NCI-H1436 treated with DMSO at 0.1 percent for 48 hours (cell line): ENCODE data around the gene MRPL38.
A peak's percentile ranks its signal among the peaks of the same experiment; 100 is the strongest.

Source experiments
- DNase-seq: peaks from one replicate; lab custom pipeline; 2025; lab: John Stamatoyannopoulos, UW

MRPL38 gene

GRCh38 chr17:75904749-75905521, at the start of gene MRPL38:
TSS of gene MRPL38 (minus strand) at chr17:75904884. CDS start at chr17:75904875, 9 bp downstream.
- peak; percentile 76 for DNase-seq

DNA sequence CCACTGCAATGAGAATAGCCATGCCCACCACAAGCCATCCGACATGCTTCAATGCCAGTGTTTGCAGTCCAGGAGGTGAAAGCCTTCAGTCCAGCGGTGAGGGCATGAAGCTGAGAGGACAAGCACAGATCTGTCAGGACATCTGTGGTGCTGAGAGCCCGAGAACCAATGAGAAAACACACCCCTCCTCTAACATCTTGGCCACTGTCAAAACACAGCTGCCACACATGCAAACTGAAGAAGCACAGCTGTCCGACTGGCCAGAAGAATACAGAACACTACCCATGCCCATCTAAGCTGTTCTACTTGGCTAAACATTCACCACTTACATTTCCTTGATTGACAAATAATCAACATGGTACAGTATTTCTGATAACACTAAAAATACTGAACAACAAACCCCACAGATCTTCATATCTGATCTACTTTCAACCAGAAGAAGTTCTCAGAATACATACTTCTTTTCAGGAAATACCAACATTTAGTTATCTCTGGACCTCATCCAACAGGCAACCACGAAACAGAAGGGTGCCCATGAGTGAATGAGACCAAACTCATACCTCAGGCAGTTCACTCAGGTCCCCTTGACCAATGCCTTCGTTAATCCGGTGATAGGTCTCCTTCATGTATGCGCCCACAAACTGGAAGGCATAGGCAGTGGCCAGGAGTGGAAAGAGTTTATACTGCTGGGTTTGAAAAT, 46.3 kb upstream of the MRPL38 start:
- DNase-seq = no peak

- no peak for DNase-seq
Measured at GRCh38 chr17:75950421-75950820, 45.7 kb upstream of the MRPL38 start.

DNA sequence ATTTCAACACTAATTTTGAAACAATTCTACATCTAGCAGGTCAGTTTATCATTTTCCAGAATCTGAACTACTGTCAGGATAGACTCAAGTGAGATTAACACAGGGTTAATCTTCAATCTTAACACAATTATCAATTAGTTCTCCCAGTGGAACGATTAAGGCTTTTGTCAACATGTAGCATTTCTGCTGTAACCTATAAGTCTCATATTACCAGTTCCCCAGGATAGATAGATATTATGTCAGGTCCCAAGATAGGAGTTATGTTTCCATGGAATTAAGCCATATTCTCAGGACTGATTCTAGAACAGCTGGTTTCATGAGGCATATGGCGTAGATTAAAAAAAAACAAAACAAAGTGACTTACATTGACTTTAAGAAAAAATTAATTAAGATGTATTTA, 40.5 kb upstream of the MRPL38 start:
- no peak for DNase-seq

DNA sequence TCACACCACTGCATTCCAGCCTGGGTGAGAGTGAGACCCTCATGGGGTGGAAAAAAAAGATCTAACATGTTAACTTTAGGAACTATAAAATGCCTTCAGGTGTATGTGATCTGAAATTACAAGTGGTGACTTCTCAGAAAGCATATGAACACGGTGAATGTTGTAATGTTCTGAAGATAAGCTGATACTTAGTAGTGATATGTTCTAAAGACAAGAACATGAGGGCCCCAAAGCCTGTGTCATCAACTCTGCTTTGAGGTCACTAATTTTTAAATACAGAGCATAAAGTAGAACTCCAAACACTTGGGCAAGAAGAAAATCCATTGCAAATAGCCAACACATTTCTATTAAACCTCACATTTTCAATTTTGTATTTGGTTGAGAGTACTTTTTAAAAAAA, 38.8 kb upstream of the MRPL38 start:
- no peak for DNase-seq

DNA sequence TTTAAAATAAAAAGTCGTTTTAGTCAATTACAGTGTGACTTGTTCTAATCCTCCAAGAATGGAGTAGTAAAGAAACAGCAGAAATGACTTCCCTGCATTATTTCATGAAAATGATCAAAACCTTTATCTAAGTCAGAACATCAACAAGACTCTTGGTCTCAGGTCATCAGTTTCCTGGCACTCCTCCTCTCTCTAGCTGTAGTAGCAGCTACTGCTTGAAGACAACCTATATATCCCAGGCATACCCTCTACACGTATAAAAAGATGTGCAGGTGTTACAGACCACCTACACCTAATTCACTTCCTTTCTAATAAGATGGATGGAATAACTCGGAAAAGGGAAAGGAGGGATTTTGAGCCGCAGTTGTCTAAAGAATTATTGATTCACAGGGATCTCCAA, 37.8 kb upstream of the MRPL38 start:
- DNase-seq = no peak

GRCh38 chr17:75941442-75941819, 36.7 kb upstream of the MRPL38 start:
- DNase-seq = no peak

DNA sequence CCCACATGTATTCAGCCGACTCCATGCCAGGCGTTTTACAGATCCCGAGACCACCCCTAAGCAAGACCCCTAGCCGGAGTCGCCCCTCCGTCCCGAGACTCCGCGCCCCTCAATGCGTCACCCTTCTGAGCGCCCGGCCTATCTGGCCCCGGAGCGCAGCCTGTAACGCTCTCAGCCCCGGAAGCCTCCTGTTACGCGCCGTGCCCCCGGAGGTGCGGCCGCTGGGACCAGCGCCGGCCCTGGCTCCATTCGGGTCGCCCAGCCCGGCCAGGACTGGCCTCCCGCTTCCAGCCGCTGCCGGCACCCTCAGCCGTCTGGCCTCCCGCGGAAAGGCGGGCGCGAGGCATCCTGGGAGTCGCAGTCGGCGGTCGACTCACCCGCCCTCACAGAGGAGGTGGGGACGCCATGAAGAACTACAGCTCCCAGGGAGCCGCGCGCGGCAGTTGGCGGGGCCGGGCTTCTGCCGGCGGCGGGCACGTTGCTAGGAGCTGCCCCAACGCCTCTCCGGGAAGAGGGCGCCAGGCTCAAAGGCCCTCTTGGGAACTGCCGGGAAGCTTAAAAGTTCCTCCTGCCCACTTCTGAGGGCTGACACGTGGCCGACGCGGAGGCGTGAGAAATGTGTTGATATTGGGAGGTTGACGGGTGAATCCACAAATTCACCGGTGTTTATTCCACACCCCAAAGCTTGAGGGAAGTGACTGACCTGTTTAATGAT, 36.2 kb upstream of the MRPL38 start, which contains the start of gene FBF1:
FBF1 (minus strand) TSS at position 316 of the 715 bp plus-strand sequence. CDS start 2,893 bp downstream, outside the sequence.
- peak; percentile 94 for DNase-seq

DNA sequence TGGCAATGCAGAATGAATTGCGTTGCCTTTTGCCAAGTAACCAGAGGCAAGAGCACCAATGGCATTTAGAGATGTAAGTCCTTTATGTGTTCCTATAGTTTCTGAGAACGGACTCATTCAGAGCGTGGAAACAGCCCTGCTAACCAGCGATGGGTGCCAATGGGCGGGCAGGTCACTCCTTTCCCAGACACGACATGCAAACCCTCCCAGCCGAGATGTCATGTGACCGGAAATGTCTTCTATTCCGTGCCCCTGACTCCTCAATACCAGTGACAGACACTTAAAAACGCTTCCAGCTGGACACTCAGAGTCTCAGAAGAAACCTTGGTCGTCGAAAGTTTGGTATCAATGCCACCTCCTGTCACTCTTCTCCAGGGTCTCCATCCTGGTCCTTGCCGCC, 33.0 kb upstream of the MRPL38 start:
- DNase-seq = no peak

GRCh38 chr17:75933808-75934207, 29.1 kb upstream of the MRPL38 start:
- no peak for DNase-seq

DNA sequence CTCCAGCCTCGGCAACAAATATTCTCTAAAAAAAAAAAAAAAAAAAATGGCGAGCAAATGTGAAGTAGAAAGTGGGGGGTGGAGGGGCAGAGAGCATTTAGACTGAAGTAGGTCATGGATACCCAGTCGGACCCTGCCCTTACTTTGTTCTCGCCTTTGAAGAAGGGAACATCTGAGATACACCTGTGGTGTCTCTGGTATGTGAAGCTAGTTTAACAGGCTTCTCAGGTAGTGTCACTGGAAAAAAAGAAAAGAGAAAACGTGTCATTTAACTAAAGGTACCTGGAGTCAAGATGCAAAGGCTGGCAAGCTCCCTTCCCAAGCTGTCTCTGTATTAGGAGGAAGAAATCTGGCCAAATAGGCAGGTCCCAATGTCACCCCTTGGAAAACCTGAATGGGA, 28.2 kb upstream of the MRPL38 start:
- DNase-seq = no peak

DNA sequence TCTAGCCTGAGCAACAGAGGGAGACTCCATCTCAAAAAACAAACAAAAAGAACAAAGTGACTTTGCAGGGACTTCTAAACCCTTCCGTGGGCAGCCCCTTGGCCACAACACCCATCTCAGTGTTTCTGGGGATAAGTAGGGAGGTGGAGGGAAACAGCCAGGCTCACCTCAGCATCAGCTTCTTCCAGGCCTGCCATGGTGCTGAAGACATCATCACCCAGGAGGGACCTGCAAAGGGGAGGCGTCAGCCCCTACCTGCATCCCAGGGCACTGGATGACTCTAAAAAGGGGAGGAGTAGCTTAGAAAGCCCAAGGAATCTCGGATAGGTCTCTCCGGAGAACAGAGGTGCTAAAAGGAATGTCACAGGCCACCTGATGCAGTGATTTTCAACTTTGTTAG, 26.4 kb upstream of the MRPL38 start:
- DNase-seq = no peak

GRCh38 chr17:75927286-75927922, 22.7 kb upstream of the MRPL38 start:
- no peak for DNase-seq

DNA sequence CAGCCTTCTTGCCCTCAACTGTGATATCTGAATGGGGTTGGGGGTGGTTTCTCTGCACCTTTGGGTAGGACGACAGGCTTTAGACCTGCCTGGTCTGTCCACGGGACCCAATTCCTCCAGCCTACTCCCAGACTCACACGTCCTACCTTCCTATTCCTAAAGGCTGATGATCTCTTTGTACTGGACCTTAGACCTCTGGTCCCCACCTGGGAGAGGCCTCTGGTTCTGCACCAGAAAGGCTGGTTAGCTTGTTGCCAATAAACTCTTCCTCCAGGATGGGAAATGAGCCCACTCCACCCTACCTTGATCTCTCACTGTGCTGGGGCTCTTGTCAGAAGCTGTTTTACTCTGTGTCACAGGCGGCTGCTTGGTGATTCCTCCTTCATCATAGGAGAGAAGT, 21.8 kb upstream of the MRPL38 start:
- DNase-seq = no peak

- DNase-seq = no peak
Measured at GRCh38 chr17:75925912-75926311, 21.2 kb upstream of the MRPL38 start.

GRCh38 chr17:75925103-75925502, 20.4 kb upstream of the MRPL38 start:
- DNase-seq = no peak

DNA sequence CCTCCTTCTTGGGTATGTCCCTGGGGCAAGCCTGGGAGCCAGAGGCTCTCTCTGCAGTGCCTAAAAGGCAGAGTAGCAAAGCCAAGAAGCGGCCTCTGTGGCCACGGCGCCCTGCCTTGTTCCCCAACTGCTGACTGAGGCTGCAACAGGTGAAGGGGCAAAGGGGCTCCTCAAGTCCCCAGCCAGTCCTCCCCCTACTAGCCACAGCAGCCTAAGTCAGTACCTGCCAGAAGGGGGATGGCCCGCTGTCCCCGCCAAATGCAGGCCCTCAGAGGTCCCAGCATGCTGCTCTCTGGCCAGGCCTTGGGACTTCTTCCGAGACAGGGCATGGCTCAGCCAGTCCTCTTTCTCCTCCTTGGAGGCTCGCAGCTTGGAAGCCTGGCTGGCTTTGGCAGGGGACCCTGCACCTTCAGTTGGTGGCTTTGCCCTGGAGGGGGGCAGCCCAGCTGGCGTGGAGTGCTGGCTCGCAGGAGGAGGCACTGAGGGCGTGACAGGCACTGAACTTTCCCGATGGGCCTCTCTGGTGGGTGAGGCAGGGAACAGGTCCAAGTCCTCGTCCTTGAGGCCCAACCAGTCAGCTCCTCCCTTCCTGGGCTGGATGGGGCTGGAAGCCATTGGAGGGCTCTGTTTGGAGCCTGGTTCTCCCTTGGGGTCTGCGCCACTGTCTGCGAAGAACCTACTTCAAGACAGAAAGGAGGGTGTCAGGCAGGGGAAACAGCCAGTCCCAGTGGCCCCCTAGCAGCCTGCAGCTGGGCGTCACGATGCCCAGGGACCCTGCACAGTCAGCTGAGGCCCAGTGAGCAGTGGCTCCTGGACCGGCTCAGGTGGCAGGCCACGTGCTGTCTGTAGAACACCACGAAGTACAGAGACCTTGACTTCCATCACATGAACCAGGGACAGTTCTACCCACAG, 18.5 kb upstream of the MRPL38 start:
- DNase-seq = no peak

DNA sequence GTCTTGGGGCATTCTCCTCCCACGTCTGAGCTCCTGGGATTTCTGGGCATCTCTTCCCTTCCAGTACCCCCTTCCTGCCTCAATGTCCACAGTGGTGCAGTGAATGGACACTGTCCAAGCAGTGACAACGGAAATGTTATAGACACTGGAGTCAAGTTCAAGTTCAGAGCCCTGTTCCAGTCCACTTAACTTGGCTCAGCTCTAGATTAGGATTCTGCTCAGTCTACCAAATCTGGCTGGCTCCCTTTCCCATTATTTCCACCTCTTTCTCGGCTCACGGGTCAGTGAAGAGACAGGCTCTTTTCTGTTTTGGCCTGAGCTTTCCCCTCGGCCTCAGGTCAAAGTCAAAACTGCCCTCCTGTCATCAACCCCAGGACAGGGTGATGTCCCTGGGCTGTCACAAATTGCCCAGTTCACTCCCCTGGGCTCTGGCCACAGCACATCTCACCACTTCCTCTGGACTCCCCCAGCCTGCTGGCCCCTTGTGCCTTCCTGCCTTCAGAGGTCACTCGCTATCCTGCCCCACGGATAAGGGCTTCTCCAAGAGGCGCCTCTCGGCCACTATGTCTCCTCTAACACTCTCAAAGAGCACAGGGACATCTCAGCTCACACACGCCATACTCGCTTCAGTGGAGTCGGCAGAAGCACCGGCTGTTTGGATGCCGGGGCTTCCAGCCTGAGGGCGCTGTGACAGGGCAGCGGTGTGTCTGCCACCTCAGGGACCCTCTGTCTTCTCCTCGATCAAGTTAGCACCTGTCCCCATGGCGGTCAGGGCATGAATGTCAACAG, 17.7 kb upstream of the MRPL38 start:
- no peak for DNase-seq

DNA sequence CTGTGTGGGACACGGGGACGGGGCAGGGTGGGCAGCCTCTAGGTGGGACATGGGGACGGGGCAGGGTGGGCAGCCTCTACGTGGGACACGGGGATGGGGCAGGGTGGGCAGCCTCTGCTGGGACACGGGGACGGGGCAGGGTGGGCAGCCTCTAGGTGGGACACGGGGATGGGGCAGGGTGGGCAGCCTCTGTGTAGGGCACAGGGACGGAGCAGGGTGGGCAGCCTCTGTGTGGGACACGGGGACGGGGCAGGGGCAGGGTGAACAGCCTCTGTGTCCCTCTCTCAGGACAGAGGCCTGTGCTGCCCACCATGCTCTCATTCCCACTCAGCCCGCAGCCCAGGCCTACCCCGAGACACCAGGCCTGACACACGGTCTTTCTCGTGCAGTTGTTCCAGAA, 16.9 kb upstream of the MRPL38 start:
- DNase-seq = no peak

- DNase-seq = no peak
Measured at GRCh38 chr17:75920045-75920560, 15.4 kb upstream of the MRPL38 start.
